Ishikawa (cell line): ENCODE results near the gene SFT2D1.
A peak's percentile ranks its signal among the peaks of the same experiment; 100 is the strongest.

Source experiments
- CEBPB ChIP-seq: IDR thresholded peaks from 2 replicates; pipeline ENCODE4 v1.6.1; 2012
- CREB1 ChIP-seq: IDR thresholded peaks from 2 replicates; pipeline ENCODE4 v1.6.1; 2012; ENCODE audit warnings: low read depth
- EGR1 ChIP-seq: IDR thresholded peaks from 2 replicates; pipeline ENCODE4 v1.6.1; 2012
- EP300 ChIP-seq: IDR thresholded peaks from 2 replicates; pipeline ENCODE4 v1.6.1; 2012; ENCODE audit warnings: borderline replicate concordance
- FOXM1 ChIP-seq: IDR thresholded peaks from 2 replicates; pipeline ENCODE4 v1.6.1; 2012; ENCODE audit warnings: low read depth, borderline replicate concordance
- MAX ChIP-seq: IDR thresholded peaks from 2 replicates; pipeline ENCODE4 v1.6.1; 2012
- NFIC ChIP-seq: IDR thresholded peaks from 2 replicates; pipeline ENCODE4 v1.6.1; 2012
- RAD21 ChIP-seq: IDR thresholded peaks from 2 replicates; pipeline ENCODE4 v1.6.1; 2012; ENCODE audit warnings: low read depth
- REST ChIP-seq: IDR thresholded peaks from 2 replicates; pipeline ENCODE4 v1.6.1; 2012; ENCODE audit warnings: low read depth, mild to moderate bottlenecking
- TAF1 ChIP-seq: IDR thresholded peaks from 2 replicates; pipeline ENCODE4 v1.6.1; 2012; ENCODE audit warnings: low read depth, mild to moderate bottlenecking
- TCF12 ChIP-seq: IDR thresholded peaks from 2 replicates; pipeline ENCODE4 v1.6.1; 2012; ENCODE audit warnings: low read depth
- TEAD4 ChIP-seq: IDR thresholded peaks from 2 replicates; pipeline ENCODE4 v1.6.1; 2012
- USF1 ChIP-seq: IDR thresholded peaks from 2 replicates; pipeline ENCODE4 v1.6.1; 2012
- YY1 ChIP-seq: IDR thresholded peaks from 2 replicates; pipeline ENCODE4 v1.6.1; 2012; ENCODE audit warnings: low read depth
- ZBTB7A ChIP-seq: IDR thresholded peaks from 2 replicates; pipeline ENCODE4 v1.6.1; 2012; ENCODE audit warnings: low read depth

SFT2D1 gene

GRCh38 chr6:166314454-166314853, 27.9 kb downstream of the SFT2D1 start:
- TF ChIP-seq REST (no peak), EP300 (no peak), MAX (no peak), FOXM1 (no peak), USF1 (no peak), ZBTB7A (no peak), TCF12 (no peak), CREB1 (no peak), TEAD4 (no peak), EGR1 (no peak)

DNA sequence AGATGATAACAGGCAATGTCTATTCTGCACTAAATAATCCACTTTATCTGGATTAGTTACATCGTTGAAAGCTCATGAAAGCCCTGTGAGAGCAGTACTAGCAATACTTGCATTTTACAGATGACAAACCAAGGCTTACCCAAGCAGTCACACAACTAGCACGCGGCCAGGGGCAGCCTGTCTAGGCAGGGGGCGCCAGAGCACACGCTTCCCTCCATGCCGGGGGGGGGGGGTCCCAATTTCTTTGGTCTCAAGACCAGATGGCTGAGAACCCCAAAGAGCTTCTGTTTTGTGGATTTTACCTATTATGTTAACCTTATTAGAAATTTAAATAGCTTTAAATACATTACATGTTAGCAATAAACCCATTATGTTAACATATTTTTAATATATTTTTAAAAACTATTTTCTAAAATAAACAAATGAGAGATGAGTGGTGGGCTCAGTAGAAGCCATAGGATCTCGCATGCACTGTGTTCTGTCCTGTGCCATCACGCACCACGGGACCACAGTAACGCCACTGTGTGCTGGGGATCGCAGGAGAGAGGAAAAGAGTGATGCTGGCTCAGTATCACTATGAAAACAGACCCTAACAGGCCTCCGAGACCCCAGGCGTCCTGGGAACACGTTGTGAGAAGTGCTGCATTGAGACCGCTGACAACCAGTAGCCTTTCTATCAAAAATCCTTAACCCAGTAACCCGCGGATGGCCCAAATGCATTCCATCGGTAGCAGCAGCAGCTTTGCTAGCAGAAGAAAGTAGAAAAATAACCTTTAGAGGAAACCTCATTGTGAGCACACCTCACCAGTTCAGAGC, 28.9 kb downstream of the SFT2D1 start:
- TF ChIP-seq USF1: no peak
- no peak for TF ChIP-seq TCF12
- no peak for TF ChIP-seq TAF1
- peak; percentile 81 for TF ChIP-seq MAX
- TF ChIP-seq YY1: no peak
- TF ChIP-seq ZBTB7A: no peak
- TF ChIP-seq RAD21: peak; percentile 74
- 0 out of 2 replicates have a peak, but pooled peaks have one; percentile 1 for TF ChIP-seq CREB1
- TF ChIP-seq REST: no peak
- no peak for TF ChIP-seq NFIC

DNA sequence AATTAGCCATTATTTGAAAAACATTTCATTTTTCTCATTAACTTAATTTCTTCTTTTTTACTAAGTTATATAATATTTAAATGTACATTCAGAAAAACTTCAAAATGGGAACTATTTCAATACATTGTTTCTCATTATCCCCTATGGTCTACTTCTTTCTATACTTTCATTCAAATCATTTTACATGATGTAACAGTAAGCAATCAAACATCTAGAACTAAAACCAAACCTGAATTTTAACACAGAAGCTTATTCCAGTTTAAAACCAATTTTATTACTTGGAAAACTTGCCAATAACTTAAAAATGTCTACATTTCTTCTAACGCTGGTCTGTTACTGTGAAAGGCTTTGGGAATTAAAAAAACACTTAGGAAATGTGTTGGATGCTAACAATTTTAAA, 29.5 kb downstream of the SFT2D1 start:
- no peak for TF ChIP-seq ZBTB7A
- no peak for TF ChIP-seq MAX
- TF ChIP-seq REST: no peak
- no peak for TF ChIP-seq USF1
- no peak for TF ChIP-seq YY1
- no peak for TF ChIP-seq TCF12
- TF ChIP-seq CEBPB: no peak
- no peak for TF ChIP-seq EGR1
- no peak for TF ChIP-seq TEAD4
- no peak for TF ChIP-seq RAD21
- TF ChIP-seq EP300: no peak
- no peak for TF ChIP-seq FOXM1
- no peak for TF ChIP-seq CREB1
- TF ChIP-seq TAF1: no peak
- no peak for TF ChIP-seq NFIC

DNA sequence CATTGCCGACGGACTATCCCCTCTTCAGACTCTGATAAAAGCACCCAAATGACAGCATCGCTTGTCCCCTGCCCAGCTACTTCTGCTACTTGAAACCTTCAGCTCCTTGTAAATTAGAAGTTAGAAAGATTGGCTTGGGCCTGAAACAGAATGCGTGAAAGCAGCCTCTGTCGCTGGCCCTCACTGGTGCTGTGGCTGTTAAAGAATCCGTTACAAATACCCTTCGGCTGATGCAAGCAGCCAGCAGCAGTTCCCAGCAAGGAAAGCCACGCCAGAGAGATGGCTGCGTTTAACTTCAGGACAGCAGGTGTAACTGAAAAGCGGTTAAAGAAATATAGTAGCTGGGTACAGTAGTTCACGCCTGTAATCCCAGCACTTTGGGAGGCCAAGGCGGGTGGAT, 31.7 kb downstream of the SFT2D1 start:
- TF ChIP-seq EP300 (no peak), RAD21 (no peak), MAX (no peak), REST (no peak), TAF1 (no peak), CREB1 (no peak), TCF12 (no peak), CEBPB (no peak), YY1 (no peak), EGR1 (no peak), USF1 (no peak), ZBTB7A (no peak), TEAD4 (no peak), NFIC (no peak)
